Hematopoietic multipotent progenitor cell treated with erythropoietin and hydrocortisone succinate and interleukin-3 and kit ligand, for 6 days (in vitro differentiated cells): ENCODE results near the gene GART.
"Not testable (repeated sequence)": the region's sequence is repeated elsewhere in the genome, so short reads cannot be mapped to it uniquely, and the experiment has no call there.

Source experiments
- DNase-seq: peaks from one replicate; pipeline ENCODE4 v3.0.0-alpha.2; 2015

GART gene

DNA sequence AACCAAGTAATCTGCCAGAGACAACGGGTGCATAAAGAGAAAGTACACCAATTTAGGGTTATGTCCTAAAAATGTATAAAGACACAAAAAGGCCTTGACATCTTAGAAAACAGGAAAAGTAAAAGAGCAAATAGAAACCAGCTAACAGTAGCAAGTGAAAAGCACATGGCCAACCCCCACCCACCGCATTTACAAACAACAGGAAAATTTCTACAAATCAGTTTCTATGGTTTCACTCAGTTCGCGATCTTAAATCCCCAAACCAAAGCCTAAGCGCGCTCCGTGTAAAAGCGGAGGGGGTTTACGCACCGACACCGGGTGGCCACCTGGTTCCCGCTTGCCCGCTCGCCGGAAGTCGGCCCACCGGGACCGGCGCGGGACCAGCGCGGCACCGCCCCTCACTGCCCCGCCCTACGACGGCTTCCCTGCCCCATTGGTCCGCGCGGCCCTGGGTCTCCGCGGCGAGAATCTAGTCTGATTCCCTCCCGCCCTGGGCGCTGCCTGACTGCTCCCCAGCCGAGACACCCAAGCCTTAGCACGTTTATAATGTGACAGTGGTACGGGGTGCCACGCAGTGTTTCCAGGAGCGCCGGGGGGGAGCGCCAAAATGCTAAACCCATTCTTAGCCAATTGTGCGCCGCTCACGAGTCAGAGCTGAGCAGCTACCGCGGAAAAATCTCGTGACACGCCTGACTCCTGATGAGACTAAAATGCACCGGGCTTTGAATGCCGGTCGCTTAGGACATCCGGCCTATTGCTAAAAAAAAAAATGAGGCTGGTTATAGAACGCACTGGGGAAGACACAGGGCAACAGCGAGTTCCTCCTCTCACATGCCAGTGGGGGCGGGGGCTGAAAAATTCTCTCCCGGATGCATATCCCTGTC, at the start of gene GART:
GART (minus strand) TSS at position 362 of the 884 bp plus-strand sequence. CDS start 2,802 bp downstream, outside the sequence.
- peak; percentile 95 for DNase-seq

DNA sequence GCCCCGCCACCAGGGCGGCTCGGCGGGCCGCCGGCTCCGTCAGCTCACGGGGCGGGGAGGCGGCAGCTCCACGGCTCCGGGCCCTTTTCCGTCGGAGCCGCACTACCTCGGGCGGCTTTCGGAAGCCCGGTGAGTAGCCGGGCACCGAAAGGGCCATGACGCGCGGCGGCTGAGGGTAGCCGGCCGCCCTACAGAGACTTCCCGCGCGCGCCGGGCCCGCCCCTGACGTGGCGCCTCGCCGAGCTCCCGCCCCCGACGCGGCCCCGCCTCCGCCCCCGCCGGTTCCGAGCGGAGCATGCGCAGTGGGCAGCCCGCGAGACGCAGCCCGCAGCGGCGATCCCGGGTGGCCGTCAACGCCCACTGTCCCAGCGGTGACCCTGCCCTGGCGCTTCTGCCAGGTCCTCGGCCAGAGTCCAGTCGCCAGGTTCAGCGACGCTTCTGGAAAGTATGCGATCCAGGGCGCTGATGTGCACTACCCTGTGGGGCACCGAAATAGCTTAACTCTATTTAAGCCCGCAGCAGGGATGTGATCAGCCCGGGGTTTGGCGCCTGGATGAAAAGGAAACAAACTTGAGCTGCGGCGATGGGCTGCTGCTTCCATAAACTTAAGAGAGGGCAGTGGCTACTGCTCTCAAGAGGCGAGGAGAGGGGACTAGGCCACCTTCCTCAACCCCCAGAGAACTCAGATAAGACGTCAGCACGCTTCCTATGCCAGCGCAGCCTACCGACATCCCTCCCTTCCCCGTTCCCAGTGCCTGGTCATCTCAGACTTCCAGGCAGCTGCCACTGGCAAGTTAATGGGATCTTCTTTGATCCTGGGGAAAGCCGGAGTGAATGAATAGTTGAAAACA, 46.8 kb upstream of the GART start, which contains the start of gene DONSON:
DONSON (minus strand) TSS at position 200 of the 851 bp plus-strand sequence; CDS start at position 157, 43 bp downstream.
- DNase-seq, result peak; percentile 92

DNA sequence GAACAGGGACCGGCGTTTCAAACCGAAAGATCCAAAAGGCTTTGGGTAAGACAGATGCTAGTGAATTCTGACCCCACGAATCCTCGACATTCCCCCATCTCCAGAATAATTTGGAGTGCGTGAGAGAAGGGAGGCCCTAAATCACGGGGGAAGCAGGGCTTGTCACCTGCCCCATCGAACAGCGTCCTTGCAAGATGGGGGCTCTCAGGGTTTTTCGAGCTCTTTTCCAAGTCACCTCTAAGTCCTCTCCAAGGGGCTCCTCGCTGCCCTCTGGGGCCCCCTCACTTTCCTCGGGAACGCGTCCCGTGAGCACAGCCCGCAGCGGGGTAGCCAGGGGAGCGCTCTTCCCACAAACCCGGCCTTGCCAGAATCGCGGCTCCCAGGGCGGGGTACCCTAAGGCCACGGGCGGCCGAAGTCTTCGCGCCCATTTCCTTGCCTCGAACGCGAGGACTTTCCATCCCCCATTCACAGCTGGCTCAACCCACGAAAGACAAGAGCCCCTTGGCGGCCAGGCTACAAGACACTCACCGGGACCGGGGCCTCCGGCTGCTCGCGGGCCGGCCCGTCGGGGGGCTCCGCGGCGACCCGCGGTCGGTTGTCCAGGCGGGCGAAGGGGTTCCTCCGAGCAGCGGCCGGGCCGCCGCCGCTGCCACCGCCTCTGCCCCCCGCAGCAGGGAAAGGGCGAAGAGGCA, 46.0 kb upstream of the GART start:
- DNase-seq, result peak; percentile 72

DNA sequence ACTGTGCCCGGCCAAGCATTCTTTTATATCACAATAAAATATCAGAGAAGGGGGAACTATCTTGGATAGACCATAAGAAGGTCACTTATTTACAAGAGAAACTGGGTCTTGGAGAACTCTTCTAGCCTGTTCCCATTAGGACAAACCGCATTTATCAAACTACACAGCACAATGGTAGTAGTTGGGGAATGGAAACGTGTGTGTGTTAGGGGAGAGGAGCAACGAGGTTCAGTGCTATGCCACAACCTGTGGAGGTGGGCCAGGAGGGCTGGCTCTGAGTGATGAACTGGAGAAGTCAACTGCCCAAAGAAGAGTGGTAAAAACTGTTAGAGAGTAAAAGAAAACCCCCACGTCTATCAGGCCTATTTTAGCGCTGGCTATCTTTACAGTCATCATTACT, 45.0 kb upstream of the GART start:
- peak; percentile 21 for DNase-seq

DNA sequence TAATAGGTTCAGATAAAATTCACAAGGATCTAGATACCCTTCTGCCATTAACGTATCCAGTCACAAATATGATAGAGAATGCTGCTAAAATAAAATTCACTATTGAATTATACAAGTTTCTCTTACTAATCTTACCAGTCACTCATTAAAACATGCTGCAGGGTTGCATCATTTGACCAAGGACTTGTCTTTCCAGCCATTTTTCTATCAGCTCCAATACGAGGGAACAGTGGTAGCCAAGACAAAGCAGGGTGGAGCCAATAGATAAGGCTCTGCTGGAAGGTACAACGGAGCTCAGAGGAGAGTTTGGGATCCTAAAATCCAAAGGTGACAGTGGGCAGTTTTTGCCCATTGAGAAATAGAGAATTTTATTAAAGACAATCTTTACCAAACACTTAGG, 42.5 kb upstream of the GART start:
- peak; percentile 57 for DNase-seq

DNA sequence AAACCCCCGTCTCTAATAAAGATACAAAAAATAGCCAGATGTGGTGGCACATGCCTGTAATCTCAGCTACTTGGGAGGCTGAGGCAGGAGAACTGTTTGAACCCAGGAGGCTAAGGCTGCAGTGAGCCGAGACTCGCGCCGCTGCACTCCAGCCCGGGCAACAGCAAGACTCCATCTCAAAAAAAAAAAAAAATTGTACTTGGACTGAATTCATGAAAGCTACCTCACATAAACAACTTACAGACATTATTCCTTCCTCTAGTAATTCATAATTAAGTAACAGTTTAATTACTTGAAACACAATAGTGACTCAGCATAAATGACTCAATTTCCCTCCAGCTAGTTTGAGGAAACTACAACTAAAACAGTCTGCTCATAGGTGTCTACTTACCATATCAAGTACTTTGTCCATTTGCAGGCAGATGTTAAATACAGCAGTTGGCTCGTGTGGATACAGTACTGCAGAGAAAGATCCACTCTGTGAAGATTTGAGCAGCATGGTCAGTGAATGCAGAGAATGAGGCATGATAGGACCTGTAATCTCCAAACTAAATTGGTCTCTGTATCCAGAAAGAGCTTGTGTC, 37.1 kb upstream of the GART start:
- peak; percentile 52 for DNase-seq

DNA sequence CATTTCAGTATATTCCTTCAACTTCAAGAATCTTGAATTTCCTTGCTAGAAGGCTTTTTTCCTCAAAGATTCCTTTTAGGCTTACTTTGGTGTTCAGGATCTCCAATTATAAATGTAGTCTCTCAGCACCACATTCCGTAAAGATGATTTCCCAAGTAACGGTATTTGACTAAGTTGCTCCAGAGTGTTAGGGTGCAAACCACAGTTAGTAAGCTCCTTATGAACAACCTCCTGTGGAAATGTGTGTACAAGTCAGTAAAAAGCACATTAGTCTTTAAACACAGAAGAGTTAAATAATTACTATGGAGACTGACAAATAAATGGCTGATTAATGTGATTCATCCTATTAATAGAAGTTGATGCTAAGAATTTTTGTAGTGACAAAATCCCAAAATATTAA, 36.3 kb upstream of the GART start:
- DNase-seq, result no peak

DNA sequence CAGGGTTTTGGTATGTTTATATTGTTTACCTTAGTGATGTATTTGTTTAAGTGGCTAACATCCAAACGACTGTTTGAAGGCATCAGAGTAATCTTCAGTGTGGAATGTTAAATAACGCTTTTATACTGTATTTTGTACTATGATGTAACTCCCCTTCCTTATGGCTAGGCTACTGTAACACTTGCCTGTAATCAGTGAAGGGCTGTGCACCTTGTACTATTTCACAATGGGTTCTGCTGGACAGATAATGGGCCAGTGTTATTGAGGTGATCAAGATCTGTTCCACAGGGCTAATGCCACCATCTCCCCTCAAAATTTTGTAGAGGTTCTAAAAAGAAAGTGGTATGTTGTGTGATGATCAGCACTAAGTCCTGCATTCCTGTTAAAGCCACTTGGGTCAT, 34.8 kb upstream of the GART start:
- DNase-seq, result not testable (repeated sequence)

DNA sequence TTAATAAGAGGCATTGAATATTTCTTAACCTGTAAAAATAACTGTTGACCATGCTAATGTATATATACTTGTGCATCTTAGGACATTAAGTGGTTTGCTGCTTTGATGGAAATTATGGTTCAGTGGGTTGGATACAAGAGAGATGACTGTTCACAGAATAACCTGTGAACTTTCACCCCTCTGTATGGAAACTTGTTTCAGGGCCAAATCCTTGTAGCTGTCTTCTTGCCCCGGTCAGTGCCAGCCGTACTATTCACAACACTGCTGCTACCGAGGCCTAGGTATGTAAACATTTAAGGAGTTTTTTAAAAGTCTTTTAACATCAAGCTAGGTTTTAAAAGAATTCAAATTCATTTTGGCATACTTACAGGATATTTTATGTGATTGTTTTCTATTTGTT, 30.4 kb upstream of the GART start:
- DNase-seq, result no peak

DNA sequence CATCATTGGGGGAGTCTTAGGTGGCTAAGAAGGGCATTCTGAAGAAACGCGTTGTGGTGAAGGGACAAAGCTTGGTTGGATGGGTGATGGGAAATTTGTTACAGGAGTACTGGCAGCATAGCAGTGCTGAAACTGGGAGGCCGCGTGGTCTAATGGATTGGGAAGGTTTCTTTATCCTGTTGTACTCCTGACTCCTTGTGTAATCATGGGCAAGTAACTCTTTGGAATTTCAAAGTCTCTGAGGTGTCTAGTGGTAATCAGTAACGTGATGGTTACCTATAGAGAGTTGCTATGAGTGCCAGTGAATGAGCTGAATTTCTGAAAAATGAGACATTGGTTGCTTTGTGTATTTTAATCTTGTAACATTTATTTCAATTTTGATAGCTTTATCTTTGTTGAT, 28.1 kb upstream of the GART start:
- DNase-seq, result no peak

DNA sequence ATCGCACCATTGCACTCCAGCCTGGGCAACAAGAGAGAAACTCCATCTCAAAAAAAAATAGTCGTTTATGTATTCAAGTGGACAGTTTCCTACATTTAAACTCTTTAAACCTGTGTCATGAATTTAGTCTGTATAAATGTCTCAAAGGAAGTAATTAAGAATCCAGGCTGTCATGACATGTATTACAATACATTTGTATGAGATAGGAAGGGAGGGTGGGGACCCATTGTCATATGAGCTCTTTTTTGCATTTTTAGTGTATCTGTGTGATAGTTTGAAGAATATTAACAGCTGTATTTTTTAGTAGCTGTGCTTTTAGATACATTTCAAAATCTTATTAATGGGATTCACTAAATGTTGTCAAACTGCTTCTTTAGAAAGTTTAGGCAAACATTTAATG, 26.5 kb upstream of the GART start:
- DNase-seq, result no peak

DNA sequence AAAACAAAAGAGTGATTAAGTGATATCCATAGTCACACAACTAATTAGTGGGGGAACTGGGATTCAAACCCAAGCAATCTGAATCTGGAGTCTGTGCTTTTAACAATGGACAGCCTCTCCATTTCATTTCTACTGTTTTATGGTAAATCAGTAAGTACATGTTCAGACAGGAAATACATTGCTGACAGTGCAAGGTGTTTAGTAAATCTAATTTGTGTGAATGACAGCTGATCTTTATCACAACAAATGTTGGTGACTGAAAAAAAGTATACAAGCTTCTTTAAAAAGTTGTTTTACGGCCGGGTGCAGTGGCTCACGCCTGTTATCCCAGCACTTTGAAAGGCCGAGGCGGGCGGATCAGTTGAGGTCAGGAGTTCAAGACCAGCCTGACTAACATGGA, 26.0 kb upstream of the GART start:
- DNase-seq, result no peak

DNA sequence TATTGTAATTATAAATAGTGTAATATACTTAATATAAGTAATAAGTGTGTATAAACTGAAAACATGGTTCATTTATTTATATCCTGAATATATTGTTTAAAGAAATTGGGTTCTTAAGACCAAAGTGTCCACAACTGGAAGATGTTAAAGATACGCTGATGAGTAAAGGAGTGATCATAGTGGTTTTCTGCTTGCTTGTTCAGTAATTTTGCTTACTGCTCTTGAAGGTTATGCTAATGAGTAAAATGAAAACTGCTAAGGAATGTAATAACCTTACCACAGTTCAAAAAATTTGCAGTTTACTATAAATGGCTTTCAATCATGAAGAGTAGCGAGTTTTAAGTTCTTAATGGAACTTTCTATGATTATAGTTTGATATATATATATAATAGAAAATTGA, 24.6 kb upstream of the GART start:
- DNase-seq, result no peak

DNA sequence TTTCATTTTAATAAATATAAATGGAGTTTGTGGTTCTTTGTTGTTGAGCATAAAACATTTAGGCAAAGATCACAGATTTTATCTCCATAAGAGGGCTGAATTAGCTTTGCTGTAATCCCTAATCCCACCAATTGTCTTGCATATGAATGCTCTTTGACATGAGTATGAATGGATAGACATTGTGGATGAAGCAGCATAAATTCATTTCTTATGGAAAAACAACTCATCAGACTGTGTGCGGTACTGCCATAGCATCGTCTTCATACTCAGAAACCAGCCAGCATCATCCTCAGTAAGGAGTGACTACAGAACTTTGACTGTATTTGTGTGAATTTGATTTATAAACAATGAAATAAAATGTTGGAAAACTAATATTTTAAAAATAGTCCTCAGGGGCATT, 20.5 kb upstream of the GART start:
- no peak for DNase-seq

DNA sequence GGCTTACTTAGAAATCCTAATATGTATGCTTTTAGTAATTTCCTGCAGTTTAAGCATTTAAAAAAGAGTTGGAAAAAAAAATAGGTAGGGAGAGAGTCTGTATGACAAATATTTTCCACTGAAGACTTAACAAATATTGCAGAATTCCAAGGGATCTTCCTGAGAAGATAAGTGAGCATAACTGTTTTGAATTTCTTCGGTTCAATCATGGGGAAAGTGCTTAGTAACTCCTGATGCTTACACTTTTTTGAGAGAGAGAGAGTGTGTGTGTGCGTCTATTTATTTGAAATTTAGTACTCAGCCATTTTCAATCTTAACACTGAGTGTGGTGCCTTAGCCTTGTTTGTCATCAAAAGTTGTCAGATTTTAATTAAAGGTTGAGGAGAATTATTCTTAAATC, 19.5 kb upstream of the GART start:
- no peak for DNase-seq

DNA sequence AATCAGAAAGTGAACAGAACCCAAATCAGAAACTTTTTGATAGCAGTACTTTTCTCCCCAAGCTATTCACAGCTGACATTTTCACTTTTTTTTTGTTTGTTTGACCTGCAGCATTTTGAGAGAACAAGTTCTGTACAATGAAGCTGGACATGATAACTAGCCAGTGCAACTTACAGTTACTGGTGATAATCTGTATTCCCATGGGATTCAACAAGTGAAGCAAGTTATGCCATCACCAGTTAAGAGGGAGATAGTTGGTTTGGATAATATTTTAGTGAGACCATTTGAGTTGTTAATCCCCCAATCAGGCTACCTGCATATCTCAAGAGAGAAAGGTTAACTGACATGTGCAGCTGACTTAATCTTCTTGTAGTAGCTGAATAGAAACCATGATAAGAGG, 19.0 kb upstream of the GART start:
- no peak for DNase-seq

DNA sequence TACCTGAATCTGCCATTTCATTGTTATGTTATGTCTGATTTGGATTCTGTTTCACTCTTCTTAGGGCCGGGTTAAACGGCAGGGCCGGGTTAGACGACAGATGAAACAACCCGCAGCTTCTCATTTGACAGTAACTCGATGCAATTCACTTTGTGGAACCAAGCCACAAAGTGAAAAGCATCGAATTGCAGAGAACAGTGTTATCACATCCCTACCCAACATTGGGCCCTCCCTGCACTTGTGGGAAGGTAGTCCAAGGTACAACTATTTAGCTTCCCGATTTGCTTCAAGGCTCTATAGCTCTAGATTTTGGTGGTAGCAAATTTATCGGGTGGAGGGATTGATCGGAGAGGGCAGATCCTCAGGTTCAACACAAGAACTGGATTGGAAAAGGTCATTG, 17.9 kb upstream of the GART start:
- no peak for DNase-seq

DNA sequence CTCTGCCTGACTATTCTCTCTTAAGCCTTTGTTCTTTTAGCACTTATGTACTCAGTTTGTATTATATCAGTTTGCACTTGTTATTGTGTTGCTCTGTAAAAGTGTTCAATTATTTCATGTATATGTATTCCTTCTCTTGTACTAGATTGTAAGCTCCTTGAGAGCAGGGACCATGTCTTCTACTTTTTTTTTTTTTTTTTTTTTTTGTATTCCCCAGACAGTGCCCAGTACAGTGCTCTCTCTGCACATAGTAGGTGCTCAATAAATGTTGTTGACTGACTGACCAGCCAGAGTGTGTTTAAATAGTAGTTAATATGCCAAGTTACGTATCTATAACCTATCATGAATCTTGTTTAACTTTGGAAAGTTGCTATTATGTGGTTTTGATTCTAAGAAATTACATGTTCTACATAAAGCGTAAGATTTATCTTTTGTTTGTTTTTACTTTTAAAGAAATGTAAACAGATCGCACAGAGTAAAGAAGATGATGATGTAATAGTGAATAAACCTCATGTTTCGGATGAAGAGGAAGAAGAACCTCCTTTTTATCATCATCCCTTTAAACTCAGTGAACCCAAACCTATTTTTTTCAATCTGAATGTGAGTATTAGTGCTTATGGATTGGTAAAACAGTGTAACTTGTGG, 17.0 kb upstream of the GART start:
- no peak for DNase-seq

DNA sequence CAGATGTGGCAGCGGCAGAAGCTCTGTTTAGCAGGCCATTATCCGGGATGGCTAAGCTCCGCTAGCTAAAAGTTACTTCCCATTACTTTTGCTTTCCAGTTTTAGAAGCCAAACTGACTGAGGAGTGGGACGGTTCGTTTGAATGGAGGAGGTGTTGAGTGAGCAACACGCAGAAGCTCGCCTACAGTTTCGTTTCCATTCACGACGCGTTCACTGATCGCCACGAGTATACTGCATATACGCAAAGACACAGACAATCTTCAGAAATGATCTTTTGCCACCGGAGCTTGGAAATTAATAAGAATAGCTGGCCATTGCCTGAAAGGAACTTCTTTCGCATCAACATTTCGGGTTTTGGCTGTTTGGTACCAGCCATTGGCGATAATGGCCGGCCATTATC, 15.5 kb upstream of the GART start:
- no peak for DNase-seq

DNA sequence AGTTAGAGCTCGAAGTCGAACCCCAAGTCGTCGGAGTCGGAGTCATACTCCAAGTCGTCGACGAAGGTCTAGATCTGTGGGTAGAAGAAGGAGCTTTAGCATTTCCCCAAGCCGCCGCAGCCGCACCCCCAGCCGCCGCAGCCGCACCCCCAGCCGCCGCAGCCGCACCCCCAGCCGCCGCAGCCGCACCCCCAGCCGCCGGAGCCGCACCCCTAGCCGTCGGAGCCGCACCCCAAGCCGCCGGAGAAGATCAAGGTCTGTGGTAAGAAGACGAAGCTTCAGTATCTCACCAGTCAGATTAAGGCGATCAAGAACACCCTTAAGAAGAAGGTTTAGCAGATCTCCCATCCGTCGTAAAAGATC, 13.0 kb upstream of the GART start:
- DNase-seq, result no peak

DNA sequence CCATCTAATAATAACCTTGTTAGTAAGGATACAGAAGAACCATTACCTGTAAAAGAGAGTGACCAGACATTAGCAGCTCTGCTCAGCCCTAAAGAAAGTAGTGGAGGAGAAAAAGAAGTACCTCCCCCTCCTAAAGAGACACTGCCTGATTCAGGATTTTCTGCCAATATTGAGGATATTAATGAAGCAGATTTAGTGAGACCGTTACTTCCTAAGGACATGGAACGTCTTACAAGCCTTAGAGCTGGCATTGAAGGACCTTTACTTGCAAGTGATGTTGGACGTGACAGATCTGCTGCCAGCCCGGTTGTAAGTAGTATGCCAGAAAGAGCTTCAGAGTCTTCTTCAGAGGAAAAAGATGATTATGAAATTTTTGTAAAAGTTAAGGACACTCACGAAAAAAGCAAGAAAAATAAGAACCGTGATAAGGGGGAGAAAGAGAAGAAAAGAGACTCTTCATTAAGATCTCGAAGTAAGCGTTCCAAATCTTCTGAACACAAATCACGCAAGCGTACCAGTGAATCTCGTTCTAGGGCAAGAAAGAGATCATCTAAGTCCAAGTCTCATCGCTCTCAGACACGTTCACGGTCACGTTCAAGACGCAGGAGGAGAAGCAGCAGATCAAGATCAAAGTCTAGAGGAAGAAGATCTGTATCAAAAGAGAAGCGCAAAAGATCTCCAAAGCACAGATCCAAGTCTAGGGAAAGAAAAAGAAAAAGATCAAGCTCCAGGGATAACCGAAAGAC, 12.5 kb upstream of the GART start:
- no peak for DNase-seq
